K562 (cell line): ENCODE data around the gene WIPF3.

Experiments
- CTBP1 ChIP-seq: fragments of 450-650 bp; IDR thresholded peaks from 2 replicates; pipeline ENCODE4 v1.6.1; 2016; ENCODE audit warnings: borderline replicate concordance
- EP300 ChIP-seq: IDR thresholded peaks from 2 replicates; pipeline ENCODE4 v1.6.1; 2012; ENCODE audit warnings: low read length, improper control_type of control experiment
- HNRNPH1 ChIP-seq: fragments of 200-400 bp; formaldehyde crosslinking; optimal IDR thresholded peaks from 2 replicates; pipeline ENCODE3; 2017; ENCODE audit warnings: low read depth, mild to moderate bottlenecking, low read length, moderate library complexity
- RNF2 ChIP-seq: sonication (generic); IDR thresholded peaks from 2 replicates; pipeline ENCODE4 v1.6.1; 2016
- TAF15 ChIP-seq: fragments of 200-400 bp; formaldehyde crosslinking; IDR thresholded peaks from 2 replicates; pipeline ENCODE4 v1.6.1; 2017; ENCODE audit warnings: mild to moderate bottlenecking, low read depth, low read length, moderate library complexity
- TF ChIP-seq, protein P1 (sequence below), 3 experiments: IDR thresholded peaks in 2 of 3; conservative IDR thresholded peaks in 1 of 3; 2 replicates each; pipeline ENCODE4 v1.5.1; 2011 to 2012; ENCODE audit warnings: low read length in 3 of 3, mild to moderate bottlenecking in 3 of 3, control low read depth in 2 of 3, improper control_type of control experiment in 1 of 3, inconsistent platforms in 1 of 3, low read depth in 1 of 3, mixed read lengths in 1 of 3, moderate library complexity in 1 of 3; ENCODE audit not compliant: insufficient read depth in 2 of 3

DNA sequence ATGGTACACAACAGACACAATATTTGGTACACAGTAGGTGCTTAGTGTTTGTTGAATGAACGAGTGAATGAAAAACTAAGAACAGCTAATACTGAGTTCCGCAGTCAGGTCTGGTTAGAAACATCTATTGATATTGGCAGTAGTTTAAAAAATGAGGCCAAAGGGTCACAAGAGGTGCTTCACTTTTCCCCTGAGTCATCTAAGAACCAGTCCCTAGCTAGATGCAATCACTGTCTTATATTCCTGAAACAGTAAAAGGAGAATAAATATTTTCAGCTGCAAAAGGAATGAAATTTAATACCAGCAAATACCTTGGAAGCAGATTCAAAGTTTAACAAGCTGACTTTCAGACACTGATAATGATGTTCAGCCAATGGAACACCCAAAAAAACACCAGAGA is 128.8 kb downstream of the WIPF3 start:
- TF ChIP-seq CTBP1 (no peak), EP300 (no peak), RNF2 (no peak), HNRNPH1 (no peak), TAF15 (no peak)
- TF ChIP-seq, protein P1, sequence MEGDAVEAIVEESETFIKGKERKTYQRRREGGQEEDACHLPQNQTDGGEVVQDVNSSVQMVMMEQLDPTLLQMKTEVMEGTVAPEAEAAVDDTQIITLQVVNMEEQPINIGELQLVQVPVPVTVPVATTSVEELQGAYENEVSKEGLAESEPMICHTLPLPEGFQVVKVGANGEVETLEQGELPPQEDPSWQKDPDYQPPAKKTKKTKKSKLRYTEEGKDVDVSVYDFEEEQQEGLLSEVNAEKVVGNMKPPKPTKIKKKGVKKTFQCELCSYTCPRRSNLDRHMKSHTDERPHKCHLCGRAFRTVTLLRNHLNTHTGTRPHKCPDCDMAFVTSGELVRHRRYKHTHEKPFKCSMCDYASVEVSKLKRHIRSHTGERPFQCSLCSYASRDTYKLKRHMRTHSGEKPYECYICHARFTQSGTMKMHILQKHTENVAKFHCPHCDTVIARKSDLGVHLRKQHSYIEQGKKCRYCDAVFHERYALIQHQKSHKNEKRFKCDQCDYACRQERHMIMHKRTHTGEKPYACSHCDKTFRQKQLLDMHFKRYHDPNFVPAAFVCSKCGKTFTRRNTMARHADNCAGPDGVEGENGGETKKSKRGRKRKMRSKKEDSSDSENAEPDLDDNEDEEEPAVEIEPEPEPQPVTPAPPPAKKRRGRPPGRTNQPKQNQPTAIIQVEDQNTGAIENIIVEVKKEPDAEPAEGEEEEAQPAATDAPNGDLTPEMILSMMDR (IDR thresholded peaks at IDR 0.05 in 2 of 3, conservative IDR thresholded peaks at IDR 0.05 in 1 of 3; ENCODE audit: insufficient read depth in 2 of 3, low read depth in 1 of 3, low read length in 3 of 3), result no peak
